Stomach smooth muscle (tissue), 2 donors: ENCODE results near the gene ETNK1.
"Not testable (repeated sequence)": the region's sequence is repeated elsewhere in the genome, so short reads cannot be mapped to it uniquely, and the experiment has no call there.

Experiments used
- H3K27ac ChIP-seq: one replicate; pipeline ENCODE4 v1.7.0; 2013; ENCODE audit warnings: mild to moderate bottlenecking, low read length, inconsistent platforms
- H3K27me3 ChIP-seq, 2 donors: one replicate each; pipeline ENCODE4 v1.7.0; 2013; ENCODE audit warnings: low read length in 2 of 2; ENCODE audit not compliant: insufficient read depth in 2 of 2, control insufficient read depth in 1 of 2
- H3K36me3 ChIP-seq, 2 donors: one replicate each; pipeline ENCODE4 v1.7.0; 2013; ENCODE audit warnings: low read length in 2 of 2; ENCODE audit not compliant: control insufficient read depth in 2 of 2, insufficient read depth in 2 of 2
- H3K4me1 ChIP-seq: one replicate; pipeline ENCODE4 v1.7.0; 2013; ENCODE audit warnings: low read length; ENCODE audit not compliant: control insufficient read depth, insufficient read depth
- H3K4me3 ChIP-seq, 2 donors: one replicate each; pipeline ENCODE4 v1.7.0; 2013; ENCODE audit warnings: low read length in 2 of 2
- H3K9ac ChIP-seq, 2 donors: one replicate each; pipeline ENCODE4 v1.7.0; 2013; ENCODE audit warnings: low read length in 2 of 2, mild to moderate bottlenecking in 1 of 2
- H3K9me3 ChIP-seq, 2 donors: one replicate each; pipeline ENCODE4 v1.7.0; 2013; ENCODE audit warnings: low read length in 2 of 2; ENCODE audit not compliant: control insufficient read depth in 2 of 2
- donor health status: healthy.
- donor health status: Pancreatic carcinoma.

ETNK1 gene

GRCh38 chr12:22624870-22625761 is at the start of gene ETNK1:
ETNK1 (plus strand) TSS chr12:22625171; CDS start chr12:22625431, 260 bp downstream.
- peak within 1 kb of the TSS; percentile 89 to 94 for H3K9ac ChIP-seq
- peak within 1 kb of the TSS; percentile 89 to 98 for H3K4me3 ChIP-seq
- peak within 1 kb of the TSS; percentile 82 for H3K27ac ChIP-seq
- no peaks in the 10 kb centered on the region for H3K9me3 ChIP-seq
- H3K36me3 ChIP-seq, result no peaks in the 10 kb centered on the region
- H3K4me1 ChIP-seq, result peaks cover 2% of the 10 kb centered on the region
- H3K27me3 ChIP-seq, result no peaks in the 10 kb centered on the region

GRCh38 chr12:22576065-22576464 is 48.9 kb upstream of the ETNK1 start:
- no peaks in the 10 kb centered on the region for H3K4me1 ChIP-seq
- no peaks in the 10 kb centered on the region for H3K9me3 ChIP-seq
- no peak overlapping the region for H3K27ac ChIP-seq
- no peak overlapping the region for H3K4me3 ChIP-seq
- H3K36me3 ChIP-seq, result no peaks in the 10 kb centered on the region
- no peaks in the 10 kb centered on the region for H3K27me3 ChIP-seq
- no peak overlapping the region for H3K9ac ChIP-seq

- Histone ChIP-seq H3K36me3 (no peaks in the 10 kb centered on the region), H3K27me3 (no peaks in the 10 kb centered on the region), H3K9ac (no peak overlapping the region), H3K4me3 (no peak overlapping the region), H3K4me1 (no peaks in the 10 kb centered on the region), H3K9me3 (no peaks in the 10 kb centered on the region), H3K27ac (no peak overlapping the region)
Observed at GRCh38 chr12:22576473-22576872, 48.5 kb upstream of the ETNK1 start.

GRCh38 chr12:22577667-22578066 is 47.3 kb upstream of the ETNK1 start:
- no peak overlapping the region for H3K4me3 ChIP-seq
- no peak overlapping the region for H3K9ac ChIP-seq
- no peak overlapping the region for H3K27ac ChIP-seq
- H3K9me3 ChIP-seq, result no peaks in the 10 kb centered on the region
- H3K27me3 ChIP-seq, result no peaks in the 10 kb centered on the region
- H3K36me3 ChIP-seq, result no peaks in the 10 kb centered on the region
- no peaks in the 10 kb centered on the region for H3K4me1 ChIP-seq

- Histone ChIP-seq H3K27me3 (no peaks in the 10 kb centered on the region), H3K36me3 (no peaks in the 10 kb centered on the region), H3K4me1 (no peaks in the 10 kb centered on the region), H3K9ac (no peak overlapping the region), H3K9me3 (no peaks in the 10 kb centered on the region), H3K4me3 (no peak overlapping the region), H3K27ac (no peak overlapping the region)
Observed at GRCh38 chr12:22578328-22578727, 46.6 kb upstream of the ETNK1 start.

GRCh38 chr12:22588817-22589216 is 36.2 kb upstream of the ETNK1 start:
- no peak overlapping the region for H3K4me3 ChIP-seq
- H3K9ac ChIP-seq, result no peak overlapping the region
- no peak overlapping the region for H3K27ac ChIP-seq
- H3K4me1 ChIP-seq, result no peaks in the 10 kb centered on the region
- H3K9me3 ChIP-seq, result no peaks in the 10 kb centered on the region
- H3K27me3 ChIP-seq, result no peaks in the 10 kb centered on the region
- no peaks in the 10 kb centered on the region for H3K36me3 ChIP-seq

- no peak overlapping the region for H3K27ac ChIP-seq
- H3K36me3 ChIP-seq, result no peaks in the 10 kb centered on the region
- H3K4me1 ChIP-seq, result no peaks in the 10 kb centered on the region
- no peaks in the 10 kb centered on the region for H3K27me3 ChIP-seq
- H3K9ac ChIP-seq, result no peak overlapping the region
- no peak overlapping the region for H3K4me3 ChIP-seq
- no peaks in the 10 kb centered on the region for H3K9me3 ChIP-seq
Observed at GRCh38 chr12:22593864-22594263, 31.1 kb upstream of the ETNK1 start.

GRCh38 chr12:22597539-22597938 is 27.4 kb upstream of the ETNK1 start:
- H3K27me3 ChIP-seq, H3K27ac ChIP-seq, H3K9me3 ChIP-seq, H3K4me3 ChIP-seq, H3K4me1 ChIP-seq, H3K36me3 ChIP-seq, H3K9ac ChIP-seq: not testable (repeated sequence)

GRCh38 chr12:22598141-22598762 is 26.7 kb upstream of the ETNK1 start:
- no peaks in the 10 kb centered on the region for H3K9me3 ChIP-seq
- no peaks in the 10 kb centered on the region for H3K27me3 ChIP-seq
- no peaks in the 10 kb centered on the region for H3K4me1 ChIP-seq
- no peak overlapping the region for H3K9ac ChIP-seq
- no peak overlapping the region for H3K27ac ChIP-seq
- no peaks in the 10 kb centered on the region for H3K36me3 ChIP-seq
- no peak overlapping the region for H3K4me3 ChIP-seq

GRCh38 chr12:22598763-22599161 is 26.2 kb upstream of the ETNK1 start:
- Histone ChIP-seq H3K9ac (no peak overlapping the region), H3K4me1 (no peaks in the 10 kb centered on the region), H3K9me3 (no peaks in the 10 kb centered on the region), H3K27me3 (no peaks in the 10 kb centered on the region), H3K36me3 (no peaks in the 10 kb centered on the region), H3K27ac (no peak overlapping the region), H3K4me3 (no peak overlapping the region)

- Histone ChIP-seq H3K9ac (no peak overlapping the region), H3K27me3 (no peaks in the 10 kb centered on the region), H3K36me3 (no peaks in the 10 kb centered on the region), H3K4me1 (no peaks in the 10 kb centered on the region), H3K27ac (no peak overlapping the region), H3K9me3 (no peaks in the 10 kb centered on the region), H3K4me3 (no peak overlapping the region)
Observed at GRCh38 chr12:22600181-22600580, 24.8 kb upstream of the ETNK1 start.
